ENCODE data around the gene KIAA1755.

DNA sequence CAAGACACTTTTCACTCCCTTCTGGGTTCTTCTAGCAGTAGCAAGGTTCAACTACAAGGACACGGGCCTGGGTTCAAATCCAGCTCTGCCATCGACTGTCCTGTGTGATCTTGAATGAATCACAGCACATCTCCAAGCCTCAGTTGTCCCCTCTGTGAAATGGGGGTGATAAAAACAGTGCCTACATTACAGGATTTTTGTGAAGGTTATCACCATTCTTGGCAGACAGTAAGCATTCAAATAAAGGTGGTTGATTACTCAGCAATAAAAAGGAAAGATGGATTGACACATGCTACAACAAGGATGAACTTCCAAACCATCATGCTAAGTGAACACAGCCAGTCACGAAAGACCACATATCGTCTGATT is 88.9 kb downstream of the KIAA1755 start:
- no peak for TF ChIP-seq POLR2AphosphoS5 (IDR thresholded peaks at IDR 0.05; ENCODE audit: low read depth, low read length)
- TF ChIP-seq, protein P1, sequence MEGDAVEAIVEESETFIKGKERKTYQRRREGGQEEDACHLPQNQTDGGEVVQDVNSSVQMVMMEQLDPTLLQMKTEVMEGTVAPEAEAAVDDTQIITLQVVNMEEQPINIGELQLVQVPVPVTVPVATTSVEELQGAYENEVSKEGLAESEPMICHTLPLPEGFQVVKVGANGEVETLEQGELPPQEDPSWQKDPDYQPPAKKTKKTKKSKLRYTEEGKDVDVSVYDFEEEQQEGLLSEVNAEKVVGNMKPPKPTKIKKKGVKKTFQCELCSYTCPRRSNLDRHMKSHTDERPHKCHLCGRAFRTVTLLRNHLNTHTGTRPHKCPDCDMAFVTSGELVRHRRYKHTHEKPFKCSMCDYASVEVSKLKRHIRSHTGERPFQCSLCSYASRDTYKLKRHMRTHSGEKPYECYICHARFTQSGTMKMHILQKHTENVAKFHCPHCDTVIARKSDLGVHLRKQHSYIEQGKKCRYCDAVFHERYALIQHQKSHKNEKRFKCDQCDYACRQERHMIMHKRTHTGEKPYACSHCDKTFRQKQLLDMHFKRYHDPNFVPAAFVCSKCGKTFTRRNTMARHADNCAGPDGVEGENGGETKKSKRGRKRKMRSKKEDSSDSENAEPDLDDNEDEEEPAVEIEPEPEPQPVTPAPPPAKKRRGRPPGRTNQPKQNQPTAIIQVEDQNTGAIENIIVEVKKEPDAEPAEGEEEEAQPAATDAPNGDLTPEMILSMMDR (IDR thresholded peaks at IDR 0.05): no peak
- no peak for TF ChIP-seq MEF2A (IDR thresholded peaks at IDR 0.05; ENCODE audit: borderline replicate concordance, low read depth)
- TF ChIP-seq SIN3A (IDR thresholded peaks at IDR 0.05; ENCODE audit: borderline replicate concordance, low read depth, low read length): no peak
- TF ChIP-seq MAX (IDR thresholded peaks at IDR 0.05; ENCODE audit: low read depth): no peak

Data from SK-N-SH (cell line).